Measurements from ENCODE around the gene ATG5. TPM values are rescaled to one million over a fixed set of nuclear protein-coding genes. Genes with fewer than 3 reads are reported as not detected.
"Not testable (repeated sequence)": the region's sequence is repeated elsewhere in the genome, so short reads cannot be mapped to it uniquely, and the experiment has no call there.

The ATG5 gene
- total RNA-seq, 1 donor from 2014 or later: 32.8 TPM

- no peak for DNase-seq (ENCODE audit: low read depth)
- no peaks in the 10 kb centered on the region for H3K27me3 ChIP-seq (ENCODE audit: control insufficient read depth, insufficient read depth, low read length)
- no peak for TF ChIP-seq CTCF (IDR thresholded peaks at IDR 0.05; ENCODE audit: insufficient read depth, low read length, poor library complexity, severe bottlenecking)
- no peak overlapping the region for H3K4me3 ChIP-seq (ENCODE audit: low read depth, low read length)
- no peaks in the 10 kb centered on the region for H3K36me3 ChIP-seq (ENCODE audit: control insufficient read depth, insufficient read depth, low read length)
Observed at GRCh38 chr6:106156413-106156812, 169.1 kb downstream of the ATG5 start.

- no peaks in the 10 kb centered on the region for H3K36me3 ChIP-seq (ENCODE audit: control insufficient read depth, insufficient read depth, low read length)
- no peaks in the 10 kb centered on the region for H3K27me3 ChIP-seq (ENCODE audit: control insufficient read depth, insufficient read depth, low read length)
- no peak overlapping the region for H3K4me3 ChIP-seq (ENCODE audit: low read depth, low read length)
- no peak for DNase-seq (ENCODE audit: low read depth)
- no peak for TF ChIP-seq CTCF (IDR thresholded peaks at IDR 0.05; ENCODE audit: insufficient read depth, low read length, poor library complexity, severe bottlenecking)
Observed at GRCh38 chr6:106155219-106155830, 170.2 kb downstream of the ATG5 start.

GRCh38 chr6:106154326-106154725 is 171.2 kb downstream of the ATG5 start:
- H3K36me3 ChIP-seq (ENCODE audit: control insufficient read depth, insufficient read depth, low read length): no peaks in the 10 kb centered on the region
- H3K27me3 ChIP-seq (ENCODE audit: control insufficient read depth, insufficient read depth, low read length): no peaks in the 10 kb centered on the region
- no peak overlapping the region for H3K4me3 ChIP-seq (ENCODE audit: low read depth, low read length)
- no peak for DNase-seq (ENCODE audit: low read depth)
- TF ChIP-seq CTCF (IDR thresholded peaks at IDR 0.05; ENCODE audit: insufficient read depth, low read length, poor library complexity, severe bottlenecking): no peak

GRCh38 chr6:106152952-106153351 is 172.6 kb downstream of the ATG5 start:
- no peak for DNase-seq (ENCODE audit: low read depth)
- Histone ChIP-seq H3K27me3 (ENCODE audit: control insufficient read depth, insufficient read depth, low read length) (no peaks in the 10 kb centered on the region), H3K36me3 (ENCODE audit: control insufficient read depth, insufficient read depth, low read length) (no peaks in the 10 kb centered on the region), H3K4me3 (ENCODE audit: low read depth, low read length) (no peak overlapping the region)
- TF ChIP-seq CTCF (IDR thresholded peaks at IDR 0.05; ENCODE audit: insufficient read depth, low read length, poor library complexity, severe bottlenecking): no peak

GRCh38 chr6:106152476-106152875 is 173.1 kb downstream of the ATG5 start:
- not testable (repeated sequence) for H3K4me3 ChIP-seq (ENCODE audit: low read depth, low read length); H3K36me3 ChIP-seq (ENCODE audit: control insufficient read depth, insufficient read depth, low read length); DNase-seq (ENCODE audit: low read depth); H3K27me3 ChIP-seq (ENCODE audit: control insufficient read depth, insufficient read depth, low read length)

- no peaks in the 10 kb centered on the region for H3K27me3 ChIP-seq (ENCODE audit: control insufficient read depth, insufficient read depth, low read length)
- H3K4me3 ChIP-seq (ENCODE audit: low read depth, low read length): no peak overlapping the region
- DNase-seq (ENCODE audit: low read depth): no peak
- TF ChIP-seq CTCF (IDR thresholded peaks at IDR 0.05; ENCODE audit: insufficient read depth, low read length, poor library complexity, severe bottlenecking): no peak
- H3K36me3 ChIP-seq (ENCODE audit: control insufficient read depth, insufficient read depth, low read length): no peaks in the 10 kb centered on the region
Observed at GRCh38 chr6:106149472-106150069, 176.0 kb downstream of the ATG5 start.
